Measurements from ENCODE around the gene OLFML1.

DNA sequence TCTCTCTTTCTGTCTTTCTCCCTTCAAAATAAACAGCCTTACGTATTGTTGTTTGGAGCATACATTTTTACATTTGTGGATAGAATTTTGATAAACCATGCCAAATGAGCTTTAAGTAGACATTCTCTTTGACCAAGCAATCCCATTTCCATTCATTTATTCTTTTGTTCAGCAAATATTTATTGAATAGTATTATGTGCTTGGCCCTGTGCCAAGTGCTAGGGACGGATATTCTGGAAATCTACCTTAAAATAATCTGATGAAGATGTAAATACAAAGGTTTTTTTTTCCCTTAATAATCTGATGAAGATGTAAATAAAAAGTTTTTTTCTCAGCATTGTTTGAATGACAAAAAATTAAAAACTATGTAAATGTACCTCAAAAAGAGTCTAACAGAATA, 2.1 kb downstream of the OLFML1 start:
- TF ChIP-seq, protein P1, sequence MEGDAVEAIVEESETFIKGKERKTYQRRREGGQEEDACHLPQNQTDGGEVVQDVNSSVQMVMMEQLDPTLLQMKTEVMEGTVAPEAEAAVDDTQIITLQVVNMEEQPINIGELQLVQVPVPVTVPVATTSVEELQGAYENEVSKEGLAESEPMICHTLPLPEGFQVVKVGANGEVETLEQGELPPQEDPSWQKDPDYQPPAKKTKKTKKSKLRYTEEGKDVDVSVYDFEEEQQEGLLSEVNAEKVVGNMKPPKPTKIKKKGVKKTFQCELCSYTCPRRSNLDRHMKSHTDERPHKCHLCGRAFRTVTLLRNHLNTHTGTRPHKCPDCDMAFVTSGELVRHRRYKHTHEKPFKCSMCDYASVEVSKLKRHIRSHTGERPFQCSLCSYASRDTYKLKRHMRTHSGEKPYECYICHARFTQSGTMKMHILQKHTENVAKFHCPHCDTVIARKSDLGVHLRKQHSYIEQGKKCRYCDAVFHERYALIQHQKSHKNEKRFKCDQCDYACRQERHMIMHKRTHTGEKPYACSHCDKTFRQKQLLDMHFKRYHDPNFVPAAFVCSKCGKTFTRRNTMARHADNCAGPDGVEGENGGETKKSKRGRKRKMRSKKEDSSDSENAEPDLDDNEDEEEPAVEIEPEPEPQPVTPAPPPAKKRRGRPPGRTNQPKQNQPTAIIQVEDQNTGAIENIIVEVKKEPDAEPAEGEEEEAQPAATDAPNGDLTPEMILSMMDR (IDR thresholded peaks at IDR 0.05; ENCODE audit: insufficient read depth, low read depth, low read length): no peak
- TF ChIP-seq EZH2 (IDR thresholded peaks at IDR 0.05; ENCODE audit: insufficient read depth, low read length): no peak
